HG02981 (cell line): ENCODE results near the gene SPRR5.

Source experiments
- ATAC-seq: cut with Tn5 transposase; IDR thresholded peaks from one replicate; pipeline ENCODE4 v1.9.1; 2021; ENCODE audit warnings: mild to moderate bottlenecking, moderate library complexity; ENCODE audit not compliant: unreplicated experiment

The SPRR5 gene

GRCh38 chr1:152942161-152942560 lies 4.8 kb upstream of the SPRR5 start:
- no peak for ATAC-seq

- no peak for ATAC-seq
Measured at GRCh38 chr1:152946248-152946647, 758 bp upstream of the SPRR5 start.

GRCh38 chr1:152951711-152952110 lies 4.7 kb downstream of the SPRR5 start:
- no peak for ATAC-seq

GRCh38 chr1:152953761-152954160 lies 6.8 kb downstream of the SPRR5 start:
- no peak for ATAC-seq

GRCh38 chr1:152954436-152954835 lies 7.4 kb downstream of the SPRR5 start:
- ATAC-seq = no peak

- no peak for ATAC-seq
Measured at GRCh38 chr1:152957561-152957960, 10.6 kb downstream of the SPRR5 start.

- ATAC-seq = no peak
Measured at GRCh38 chr1:152959273-152959672, 12.3 kb downstream of the SPRR5 start.

- no peak for ATAC-seq
Measured at GRCh38 chr1:152959801-152960451, 12.9 kb downstream of the SPRR5 start.

- no peak for ATAC-seq
Measured at GRCh38 chr1:152960452-152961044, 13.5 kb downstream of the SPRR5 start.

- no peak for ATAC-seq
Measured at GRCh38 chr1:152961226-152961891, 14.4 kb downstream of the SPRR5 start.

- no peak for ATAC-seq
Measured at GRCh38 chr1:152962876-152963415, 15.9 kb downstream of the SPRR5 start.

GRCh38 chr1:152964536-152964935 lies 17.5 kb downstream of the SPRR5 start:
- ATAC-seq = no peak

GRCh38 chr1:152965853-152966252 lies 18.8 kb downstream of the SPRR5 start:
- ATAC-seq = no peak

- ATAC-seq = no peak
Measured at GRCh38 chr1:152967201-152967600, 20.2 kb downstream of the SPRR5 start.

- ATAC-seq = no peak
Measured at GRCh38 chr1:152968248-152968647, 21.2 kb downstream of the SPRR5 start.

- no peak for ATAC-seq
Measured at GRCh38 chr1:152969036-152969435, 22.0 kb downstream of the SPRR5 start.

GRCh38 chr1:152970495-152970894 lies 23.5 kb downstream of the SPRR5 start, which contains the start of gene SPRR4:
TSS of gene SPRR4 (plus strand) at chr1:152970648. CDS start at chr1:152971891, 1,243 bp downstream.
- ATAC-seq = no peak

- ATAC-seq = no peak
Measured at GRCh38 chr1:152972196-152972886, 25.3 kb downstream of the SPRR5 start.

- no peak for ATAC-seq
Measured at GRCh38 chr1:152976688-152977087, 29.7 kb downstream of the SPRR5 start.

GRCh38 chr1:152977614-152978013 lies 30.6 kb downstream of the SPRR5 start:
- ATAC-seq = no peak

GRCh38 chr1:152980676-152981075 lies 33.7 kb downstream of the SPRR5 start:
- no peak for ATAC-seq
